Mesenchymal stem cell (in vitro differentiated cells and primary cell): ENCODE data around the gene CDC123.
A peak's percentile ranks its signal among the peaks of the same experiment; 100 is the strongest.

Experiments
- DNase-seq: peaks from one replicate; pipeline ENCODE4 v3.0.0-alpha.2; 2013
- H2AFZ ChIP-seq: one replicate; pipeline ENCODE4 v1.6.1; 2013; ENCODE audit warnings: low read depth, mild to moderate bottlenecking, control low read depth, inconsistent platforms, low read length, moderate library complexity
- H2AK5ac ChIP-seq: 2 replicates; pipeline ENCODE4 v1.6.1; 2013; ENCODE audit warnings: low read length, moderate library complexity, mild to moderate bottlenecking, inconsistent platforms; ENCODE audit not compliant: severe bottlenecking
- H2BK120ac ChIP-seq: one replicate; pipeline ENCODE4 v1.6.1; 2013; ENCODE audit warnings: low read depth, mild to moderate bottlenecking, inconsistent platforms, low read length, moderate library complexity
- H2BK12ac ChIP-seq, 2 experiments: one replicate each; pipeline ENCODE4 v1.6.1; 2013; ENCODE audit warnings: inconsistent platforms in 2 of 2, low read length in 2 of 2, mild to moderate bottlenecking in 2 of 2, moderate library complexity in 2 of 2, control low read depth in 1 of 2
- H2BK15ac ChIP-seq: one replicate; pipeline ENCODE4 v1.6.1; 2013; ENCODE audit warnings: mild to moderate bottlenecking, low read depth, inconsistent platforms; ENCODE audit not compliant: poor library complexity, severe bottlenecking
- H2BK5ac ChIP-seq: 2 replicates; pipeline ENCODE4 v1.6.1; 2013; ENCODE audit warnings: low read depth, mild to moderate bottlenecking, low read length, control low read depth, inconsistent platforms; ENCODE audit not compliant: poor library complexity, severe bottlenecking
- H3K14ac ChIP-seq, 2 experiments: one replicate each; pipeline ENCODE4 v1.6.1; 2013; ENCODE audit warnings: inconsistent platforms in 2 of 2, low read length in 2 of 2, control low read depth in 1 of 2, mild to moderate bottlenecking in 1 of 2, moderate library complexity in 1 of 2
- H3K18ac ChIP-seq, 2 experiments: one replicate each; pipeline ENCODE4 v1.6.1; 2013; ENCODE audit warnings: inconsistent platforms in 2 of 2, low read length in 2 of 2, control low read depth in 1 of 2, low read depth in 1 of 2, mild to moderate bottlenecking in 1 of 2
- H3K23ac ChIP-seq, 2 experiments: one replicate each; pipeline ENCODE4 v1.6.1; 2013; ENCODE audit warnings: inconsistent platforms in 2 of 2, low read length in 2 of 2, mild to moderate bottlenecking in 2 of 2, moderate library complexity in 2 of 2, control low read depth in 1 of 2
- H3K27ac ChIP-seq: 2 replicates; pipeline ENCODE4 v1.5.1; 2013; ENCODE audit warnings: mild to moderate bottlenecking, moderate library complexity, low read length, control low read depth, inconsistent platforms; ENCODE audit not compliant: poor library complexity, severe bottlenecking
- H3K27me3 ChIP-seq, 2 experiments: 2 replicates each; pipeline versions ENCODE4 v1.6.1 to v1.7.0; 2013; ENCODE audit warnings: low read length in 2 of 2, mild to moderate bottlenecking in 2 of 2, moderate library complexity in 2 of 2, control low read depth in 1 of 2, inconsistent platforms in 1 of 2; ENCODE audit not compliant: control insufficient read depth in 1 of 2, insufficient read depth in 1 of 2
- H3K36me3 ChIP-seq, 2 experiments: 2 replicates each; pipeline versions ENCODE4 v1.6.1 to v1.7.0; 2013; ENCODE audit warnings: low read length in 2 of 2, control low read depth in 1 of 2, inconsistent platforms in 1 of 2, low read depth in 1 of 2, mild to moderate bottlenecking in 1 of 2; ENCODE audit not compliant: insufficient read depth in 2 of 2, control insufficient read depth in 1 of 2
- H3K4ac ChIP-seq, 2 experiments: one replicate each; pipeline ENCODE4 v1.6.1; 2013; ENCODE audit warnings: inconsistent platforms in 2 of 2, low read length in 2 of 2, mild to moderate bottlenecking in 2 of 2, moderate library complexity in 2 of 2, control low read depth in 1 of 2, low read depth in 1 of 2
- H3K4me1 ChIP-seq: 2 replicates; pipeline ENCODE4 v1.6.1; 2013; ENCODE audit warnings: low read depth, low read length, control low read depth; ENCODE audit not compliant: control insufficient read depth, insufficient read depth
- H3K4me2 ChIP-seq: 2 replicates; pipeline ENCODE4 v1.6.1; 2013; ENCODE audit warnings: low read length, mild to moderate bottlenecking, inconsistent platforms; ENCODE audit not compliant: poor library complexity, severe bottlenecking
- H3K4me3 ChIP-seq, 2 experiments: 2 replicates each; pipeline versions ENCODE4 v1.5.1 to v1.7.0; 2013; ENCODE audit warnings: low read length in 2 of 2, mild to moderate bottlenecking in 2 of 2, control low read depth in 1 of 2, low read depth in 1 of 2; ENCODE audit not compliant: insufficient read depth in 1 of 2
- H3K79me1 ChIP-seq: replicated peaks from 2 replicates; pipeline ENCODE4 v1.6.1; 2013; ENCODE audit warnings: mild to moderate bottlenecking, control low read depth, low read length, inconsistent platforms; ENCODE audit not compliant: poor library complexity, severe bottlenecking
- H3K9ac ChIP-seq: 2 replicates; pipeline ENCODE4 v1.7.0; 2013; ENCODE audit warnings: mild to moderate bottlenecking, low read length, moderate library complexity
- H3K9me3 ChIP-seq: 2 replicates; pipeline ENCODE4 v1.7.0; 2013; ENCODE audit warnings: mild to moderate bottlenecking, low read length; ENCODE audit not compliant: control insufficient read depth
- H4K8ac ChIP-seq: one replicate; pipeline ENCODE4 v1.6.1; 2013; ENCODE audit warnings: inconsistent platforms, mild to moderate bottlenecking, low read length, moderate library complexity
- H4K91ac ChIP-seq: one replicate; pipeline ENCODE4 v1.6.1; 2013; ENCODE audit warnings: mild to moderate bottlenecking, low read length, inconsistent platforms
- WGBS: methylation state at CpG from one replicate; pipeline ENCODE4 v1.1.7; 2013; ENCODE audit warnings: mixed read lengths; 5-methylcytosine and 5-hydroxymethylcytosine counted together

Gene CDC123

DNA sequence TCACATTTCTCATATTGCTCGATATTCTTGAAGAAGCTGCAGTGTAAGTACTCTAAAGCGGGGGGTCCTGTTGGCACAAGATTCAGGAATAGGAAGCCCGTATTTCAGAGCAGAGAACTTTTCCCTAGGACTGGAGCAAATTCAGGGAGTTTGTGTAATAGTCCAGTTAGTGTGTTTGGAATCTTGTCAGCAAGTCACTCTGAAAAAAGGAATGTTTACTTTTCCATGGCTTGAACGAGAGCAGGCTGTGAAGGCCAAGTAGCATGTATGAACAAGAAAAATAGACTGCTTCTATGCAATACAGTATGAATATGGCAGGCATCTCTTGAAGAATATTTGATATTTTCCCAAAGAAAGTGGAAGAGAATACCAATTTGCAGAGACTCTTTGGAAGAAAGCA is 39.8 kb downstream of the CDC123 start:
- Histone ChIP-seq H3K9me3 (no peaks in the 10 kb centered on the region), H2AFZ (no peak overlapping the region), H4K91ac (no peak overlapping the region), H2BK15ac (no peak overlapping the region), H2BK120ac (no peak overlapping the region), H3K4ac (no peak overlapping the region), H3K18ac (no peak overlapping the region), H3K36me3 (peaks cover 33 to 86% of the 10 kb centered on the region in 2 experiments), H2BK12ac (no peak overlapping the region), H3K23ac (no peak overlapping the region), H3K4me2 (no peak overlapping the region), H3K79me1 (peaks cover 11% of the 10 kb centered on the region), H3K27me3 (no peaks in the 10 kb centered on the region), H3K4me3 (no peak overlapping the region), H3K9ac (no peak overlapping the region), H3K27ac (no peak overlapping the region), H2AK5ac (no peak overlapping the region), H3K14ac (no peak overlapping the region), H4K8ac (no peak overlapping the region), H3K4me1 (peaks cover 4% of the 10 kb centered on the region), H2BK5ac (no peak overlapping the region)
- 84% methylated on average over 4 of the region's 4 CpGs for WGBS
- peak; percentile 17 for DNase-seq

DNA sequence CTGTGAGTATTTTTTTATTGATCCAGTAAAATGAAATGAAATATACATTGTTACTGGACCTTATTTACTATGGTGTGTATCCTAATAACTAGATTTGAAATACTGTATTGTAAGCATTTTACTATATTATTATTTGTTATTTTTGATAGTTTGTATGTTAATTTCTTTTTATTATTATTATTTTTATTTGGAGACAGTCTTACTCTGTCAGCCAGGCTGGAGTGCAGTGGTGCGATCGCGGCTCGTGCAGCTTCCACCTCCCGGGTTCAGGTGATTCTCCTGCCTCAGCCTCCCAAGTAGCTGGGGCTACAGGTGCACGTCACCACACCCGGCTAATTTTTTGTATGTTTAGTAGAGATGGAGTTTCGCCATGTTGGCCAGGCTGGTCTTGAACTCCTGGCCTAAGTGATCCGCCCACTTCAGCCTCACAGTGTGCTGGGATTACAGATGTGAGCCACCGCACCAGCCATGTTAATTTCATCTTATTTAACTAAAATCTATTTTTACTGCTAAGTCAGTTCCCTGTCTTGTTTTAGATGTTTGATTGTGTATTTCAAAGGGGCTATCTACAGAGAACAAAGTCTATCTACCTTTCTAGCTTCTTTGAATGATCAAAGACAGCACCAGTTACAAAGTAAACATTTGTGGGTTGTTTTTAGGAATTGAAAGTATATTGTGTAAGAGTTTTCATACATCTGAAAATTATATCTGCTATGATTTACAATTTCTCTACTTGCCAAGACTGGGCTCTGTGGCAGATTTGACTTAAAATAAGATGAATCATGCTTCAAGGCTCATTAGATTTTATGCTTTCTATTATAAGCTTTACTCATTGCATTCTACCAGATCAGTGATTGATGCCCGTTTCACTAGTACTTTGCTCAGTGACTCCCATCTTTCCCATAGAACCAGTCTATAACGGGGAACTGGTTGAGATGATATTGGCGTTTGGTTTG is 41.6 kb downstream of the CDC123 start:
- Histone ChIP-seq H3K4ac (no peak overlapping the region), H3K4me2 (no peak overlapping the region), H2BK5ac (no peak overlapping the region), H3K4me3 (no peak overlapping the region), H4K91ac (no peak overlapping the region), H3K36me3 (peaks cover 36 to 85% of the 10 kb centered on the region in 2 experiments), H2AFZ (no peak overlapping the region), H4K8ac (no peak overlapping the region), H3K14ac (no peak overlapping the region), H3K4me1 (peaks cover 4% of the 10 kb centered on the region), H2BK120ac (no peak overlapping the region), H2BK15ac (no peak overlapping the region), H3K9ac (no peak overlapping the region), H2BK12ac (no peak overlapping the region), H3K23ac (no peak overlapping the region), H2AK5ac (no peak overlapping the region), H3K27ac (peak overlapping the region; percentile 38), H3K79me1 (peaks cover 23% of the 10 kb centered on the region), H3K18ac (no peak overlapping the region), H3K27me3 (no peaks in the 10 kb centered on the region), H3K9me3 (no peaks in the 10 kb centered on the region)
- 99% methylated on average over 11 of the region's 13 CpGs for WGBS
- no peak for DNase-seq

DNA sequence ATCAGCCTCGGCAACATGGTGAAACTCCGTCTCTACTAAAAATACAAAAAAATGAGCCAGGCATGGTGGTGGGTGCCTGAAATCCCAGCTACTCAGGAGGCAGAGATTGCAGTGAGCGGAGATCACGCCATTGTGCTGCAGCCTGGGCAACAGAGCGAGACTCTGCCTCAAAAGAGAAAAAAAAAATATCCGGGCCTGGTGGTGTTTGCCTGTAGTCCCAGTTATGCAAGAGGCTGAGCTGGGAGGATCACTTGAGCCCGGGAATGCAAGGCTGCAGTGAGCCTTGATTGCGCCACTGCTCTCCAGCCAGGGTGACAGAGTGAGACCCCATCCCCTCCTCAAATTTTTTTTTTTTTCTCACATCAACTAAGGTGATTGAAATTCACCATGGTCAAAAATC is 42.8 kb downstream of the CDC123 start:
- H3K18ac ChIP-seq: no peak overlapping the region
- peaks cover 4% of the 10 kb centered on the region for H3K4me1 ChIP-seq
- peaks cover 24% of the 10 kb centered on the region for H3K79me1 ChIP-seq
- 97% methylated on average over 8 of the region's 8 CpGs for WGBS
- no peak overlapping the region for H3K23ac ChIP-seq
- H3K4ac ChIP-seq: no peak overlapping the region
- no peak overlapping the region for H3K9ac ChIP-seq
- no peak overlapping the region for H3K4me2 ChIP-seq
- H2BK12ac ChIP-seq: no peak overlapping the region
- no peak overlapping the region for H2AFZ ChIP-seq
- no peak overlapping the region for H3K14ac ChIP-seq
- H3K4me3 ChIP-seq: no peak overlapping the region
- no peak overlapping the region for H2BK15ac ChIP-seq
- H3K27ac ChIP-seq: no peak overlapping the region
- H3K27me3 ChIP-seq: no peaks in the 10 kb centered on the region
- H3K36me3 ChIP-seq: peaks cover 37 to 79% of the 10 kb centered on the region in 2 experiments
- no peak overlapping the region for H4K91ac ChIP-seq
- H3K9me3 ChIP-seq: no peaks in the 10 kb centered on the region
- no peak overlapping the region for H2BK5ac ChIP-seq
- no peak overlapping the region for H4K8ac ChIP-seq
- no peak overlapping the region for H2BK120ac ChIP-seq
- DNase-seq: no peak
- no peak overlapping the region for H2AK5ac ChIP-seq

DNA sequence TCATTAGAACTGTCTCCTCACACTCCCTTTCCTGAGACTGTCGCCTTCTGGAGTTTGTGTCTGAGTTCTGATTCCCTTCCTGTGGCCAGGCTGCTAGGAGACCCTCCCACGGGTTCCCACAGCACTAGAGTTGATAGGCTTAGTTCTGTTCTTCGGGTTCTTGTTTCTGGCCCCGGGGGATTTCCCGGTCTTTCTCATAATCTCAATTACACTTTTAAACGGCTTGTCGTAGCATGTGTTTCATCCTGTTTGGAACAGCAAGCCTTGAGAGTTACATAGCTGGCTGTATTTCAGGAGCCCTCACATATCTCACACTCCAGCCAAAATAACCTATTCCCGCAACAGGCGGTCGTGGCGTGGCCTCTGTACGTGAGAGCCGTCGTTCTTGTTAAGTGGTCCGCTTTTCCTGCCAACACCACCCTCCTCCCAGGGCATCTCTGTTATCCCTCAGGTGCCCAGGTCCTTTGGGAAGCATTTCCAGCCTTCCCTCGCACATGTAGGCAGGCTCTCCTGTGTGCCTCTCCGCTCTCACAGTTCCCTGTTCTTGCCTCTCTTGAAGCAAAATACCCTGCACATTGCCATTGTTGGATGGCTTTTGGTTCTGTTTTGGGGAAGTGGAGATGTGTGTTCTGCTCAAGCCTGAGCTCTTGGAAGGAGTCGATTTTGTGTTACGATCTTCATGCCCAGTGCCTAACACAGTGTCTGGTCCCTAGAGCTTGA is 46.0 kb downstream of the CDC123 start:
- Histone ChIP-seq H3K9ac (no peak overlapping the region), H3K4me3 (no peak overlapping the region), H2BK5ac (no peak overlapping the region), H2BK15ac (no peak overlapping the region), H3K79me1 (peaks cover 22% of the 10 kb centered on the region), H3K18ac (no peak overlapping the region), H4K8ac (no peak overlapping the region), H3K27ac (no peak overlapping the region), H3K27me3 (no peaks in the 10 kb centered on the region), H3K14ac (no peak overlapping the region), H3K4me1 (peaks cover 2% of the 10 kb centered on the region), H3K9me3 (no peaks in the 10 kb centered on the region), H2BK12ac (no peak overlapping the region), H3K4me2 (no peak overlapping the region), H3K4ac (no peak overlapping the region), H2BK120ac (no peak overlapping the region), H3K23ac (peak overlapping the region in 1 of 2 experiments; percentile 90), H2AFZ (no peak overlapping the region), H4K91ac (no peak overlapping the region), H3K36me3 (peaks cover 55 to 81% of the 10 kb centered on the region in 2 experiments), H2AK5ac (no peak overlapping the region)
- 94% methylated on average over 18 of the region's 19 CpGs for WGBS
- DNase-seq: no peak
